Measurements from ENCODE around the gene OLFM2. TPM values are rescaled to one million over a fixed set of nuclear protein-coding genes. Genes with fewer than 3 reads are reported as not detected.
"Not testable (repeated sequence)": the region's sequence is repeated elsewhere in the genome, so short reads cannot be mapped to it uniquely, and the experiment has no call there.

The OLFM2 gene
- total and polyA plus RNA-seq, 3 donors from 2014 or later: 15.9 to 27.0 (median 22.5) TPM

DNA sequence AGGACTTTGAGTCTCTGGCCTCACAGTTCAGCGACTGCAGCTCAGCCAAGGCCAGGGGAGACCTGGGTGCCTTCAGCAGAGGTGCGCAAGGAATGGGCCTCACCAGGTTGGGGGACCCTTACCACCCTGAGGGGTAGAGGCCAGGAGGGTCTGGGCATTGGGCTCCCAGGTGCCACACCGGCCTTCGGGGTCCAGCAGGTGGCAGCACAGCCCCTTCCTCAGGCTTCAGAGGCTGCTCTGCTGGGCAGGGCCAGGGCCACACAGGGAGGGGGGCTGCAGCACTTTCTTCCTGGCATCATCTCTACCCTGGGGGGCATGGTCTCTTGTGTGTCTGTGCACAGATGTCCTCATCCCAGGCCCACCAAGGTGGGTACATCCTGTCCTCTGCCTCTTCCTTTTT, 88.3 kb downstream of the OLFM2 start:
- no peak overlapping the region for H3K4me3 ChIP-seq
- 60 to 83% methylated on average over 1 to 4 of the region's 4 CpGs for WGBS, 2 donors
- H3K27ac ChIP-seq: peak overlapping the region in 1 of 2 donors; percentile 62
- no peak for DNase-seq
- H3K27me3 ChIP-seq: no peaks in the 10 kb centered on the region
- H3K9me3 ChIP-seq: no peaks in the 10 kb centered on the region
- peaks cover 38% of the 10 kb centered on the region for H3K4me1 ChIP-seq
- intact Hi-C loops (cut with DNase I; ENCODE audit: low total_unique reads): no loop called here
- H3K36me3 ChIP-seq (ENCODE audit: low read depth, missing control alignments): no peaks in the 10 kb centered on the region
- TF ChIP-seq CTCF (IDR thresholded peaks at IDR 0.05): no peak
- no peak for TF ChIP-seq POLR2A (IDR thresholded peaks at IDR 0.05)

GRCh38 chr19:9847087-9847671, 89.1 kb downstream of the OLFM2 start:
- H3K36me3 ChIP-seq (ENCODE audit: low read depth, missing control alignments): no peaks in the 10 kb centered on the region
- intact Hi-C loops (cut with DNase I; ENCODE audit: low total_unique reads): no loop called here
- peaks cover 47% of the 10 kb centered on the region for H3K4me1 ChIP-seq
- no peaks in the 10 kb centered on the region for H3K9me3 ChIP-seq
- WGBS, 2 donors: 43 to 83% methylated on average over 1 to 12 of the region's 13 CpGs
- TF ChIP-seq CTCF (IDR thresholded peaks at IDR 0.05) (peak; percentile 55 to 65 (median 55)), POLR2A (IDR thresholded peaks at IDR 0.05) (no peak)
- peak overlapping the region; percentile 55 to 62 for H3K27ac ChIP-seq
- H3K27me3 ChIP-seq: no peaks in the 10 kb centered on the region
- peak; percentile 90 for DNase-seq
- no peak overlapping the region for H3K4me3 ChIP-seq

DNA sequence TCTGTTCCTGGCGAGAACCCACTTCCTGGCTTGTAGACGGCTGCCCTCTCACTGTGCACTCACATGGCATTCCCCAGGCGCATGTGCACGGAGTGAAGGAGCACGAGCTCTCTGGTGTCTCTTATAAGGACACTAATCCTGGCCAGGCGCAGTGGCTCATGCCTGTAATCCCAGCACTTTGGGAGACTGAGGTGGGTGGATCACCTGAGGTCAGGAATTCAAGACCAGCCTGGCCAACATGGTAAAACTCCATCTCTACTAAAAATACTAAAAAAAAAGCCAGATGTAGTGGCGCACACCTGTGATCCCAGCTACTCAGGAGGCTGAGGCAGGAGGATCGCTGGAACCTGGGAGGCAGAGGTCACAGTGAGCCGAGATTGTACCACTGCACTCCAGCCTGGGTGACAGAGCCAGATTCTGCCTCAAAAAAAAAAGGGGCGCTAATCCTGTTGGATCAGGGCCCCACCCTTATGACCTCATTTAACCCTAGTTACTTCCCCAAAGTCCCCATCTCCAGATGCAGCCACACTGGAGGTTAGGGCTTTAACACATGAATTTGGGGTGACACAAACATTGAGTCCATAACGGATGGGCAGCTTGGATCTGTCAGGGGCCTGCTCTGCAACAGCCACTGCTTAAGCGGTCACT, 92.6 kb downstream of the OLFM2 start:
- H3K4me3 ChIP-seq; H3K27me3 ChIP-seq; H3K36me3 ChIP-seq (ENCODE audit: low read depth, missing control alignments); H3K9me3 ChIP-seq; DNase-seq; intact Hi-C loops (cut with DNase I; ENCODE audit: low total_unique reads): not testable (repeated sequence)
- peak overlapping the region; percentile 75 to 76 for H3K27ac ChIP-seq
- peaks cover 63% of the 10 kb centered on the region for H3K4me1 ChIP-seq
- WGBS, 2 donors: 71 to 77% methylated on average over 12 of the region's 12 CpGs

GRCh38 chr19:9842834-9843625, 93.3 kb downstream of the OLFM2 start:
- WGBS, 2 donors: 54 to 60% methylated on average over 8 to 9 of the region's 9 CpGs
- intact Hi-C loops (cut with DNase I; ENCODE audit: low total_unique reads): no loop called here
- H3K27me3 ChIP-seq: no peaks in the 10 kb centered on the region

More at GRCh38 chr19:9842834-9843625, 93.3 kb downstream of the OLFM2 start:
- Histone ChIP-seq H3K27ac (peak overlapping the region; percentile 75 to 76), H3K9me3 (no peaks in the 10 kb centered on the region), H3K4me3 (no peak overlapping the region), H3K4me1 (peaks cover 64% of the 10 kb centered on the region), H3K36me3 (ENCODE audit: low read depth, missing control alignments) (no peaks in the 10 kb centered on the region)
- peak; percentile 87 for DNase-seq
- TF ChIP-seq POLR2A (IDR thresholded peaks at IDR 0.05) (no peak), CTCF (IDR thresholded peaks at IDR 0.05) (no peak)
